GM12874 (cell line): ENCODE results near the gene STAU1.

Experiments
- TF ChIP-seq, protein P1 (sequence below): IDR thresholded peaks from 2 replicates; pipeline ENCODE4 v1.5.1; 2011; ENCODE audit warnings: low read depth, mild to moderate bottlenecking, control low read depth, low read length, moderate library complexity; ENCODE audit not compliant: insufficient read depth

Gene STAU1

DNA sequence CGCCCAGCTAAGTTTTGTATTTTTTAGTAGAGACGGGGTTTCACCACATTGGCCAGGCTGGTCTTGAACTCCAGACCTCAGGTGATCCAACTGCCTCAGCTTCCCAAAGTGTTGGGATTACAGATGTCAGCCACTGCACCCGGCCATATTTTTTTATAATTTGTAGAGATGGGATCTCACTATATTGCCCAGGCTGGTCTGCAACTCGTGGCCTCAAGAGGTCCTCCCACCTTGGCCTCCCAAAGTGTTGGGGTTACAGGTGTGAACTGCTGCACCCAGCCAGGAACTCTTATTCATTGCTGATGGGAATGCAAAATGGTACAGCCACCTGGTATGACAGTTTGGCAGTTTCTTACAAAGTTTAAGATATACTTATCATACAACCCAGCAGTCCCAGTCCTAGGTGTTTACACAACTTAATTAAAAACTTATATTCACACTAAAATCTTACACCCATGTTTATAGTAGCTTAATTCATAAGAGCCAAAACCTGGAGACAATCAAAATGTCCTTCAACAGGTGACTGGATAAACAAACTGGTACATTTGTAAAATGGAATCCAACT is 11.7 kb upstream of the STAU1 start:
- TF ChIP-seq, protein P1, sequence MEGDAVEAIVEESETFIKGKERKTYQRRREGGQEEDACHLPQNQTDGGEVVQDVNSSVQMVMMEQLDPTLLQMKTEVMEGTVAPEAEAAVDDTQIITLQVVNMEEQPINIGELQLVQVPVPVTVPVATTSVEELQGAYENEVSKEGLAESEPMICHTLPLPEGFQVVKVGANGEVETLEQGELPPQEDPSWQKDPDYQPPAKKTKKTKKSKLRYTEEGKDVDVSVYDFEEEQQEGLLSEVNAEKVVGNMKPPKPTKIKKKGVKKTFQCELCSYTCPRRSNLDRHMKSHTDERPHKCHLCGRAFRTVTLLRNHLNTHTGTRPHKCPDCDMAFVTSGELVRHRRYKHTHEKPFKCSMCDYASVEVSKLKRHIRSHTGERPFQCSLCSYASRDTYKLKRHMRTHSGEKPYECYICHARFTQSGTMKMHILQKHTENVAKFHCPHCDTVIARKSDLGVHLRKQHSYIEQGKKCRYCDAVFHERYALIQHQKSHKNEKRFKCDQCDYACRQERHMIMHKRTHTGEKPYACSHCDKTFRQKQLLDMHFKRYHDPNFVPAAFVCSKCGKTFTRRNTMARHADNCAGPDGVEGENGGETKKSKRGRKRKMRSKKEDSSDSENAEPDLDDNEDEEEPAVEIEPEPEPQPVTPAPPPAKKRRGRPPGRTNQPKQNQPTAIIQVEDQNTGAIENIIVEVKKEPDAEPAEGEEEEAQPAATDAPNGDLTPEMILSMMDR, result no peak

DNA sequence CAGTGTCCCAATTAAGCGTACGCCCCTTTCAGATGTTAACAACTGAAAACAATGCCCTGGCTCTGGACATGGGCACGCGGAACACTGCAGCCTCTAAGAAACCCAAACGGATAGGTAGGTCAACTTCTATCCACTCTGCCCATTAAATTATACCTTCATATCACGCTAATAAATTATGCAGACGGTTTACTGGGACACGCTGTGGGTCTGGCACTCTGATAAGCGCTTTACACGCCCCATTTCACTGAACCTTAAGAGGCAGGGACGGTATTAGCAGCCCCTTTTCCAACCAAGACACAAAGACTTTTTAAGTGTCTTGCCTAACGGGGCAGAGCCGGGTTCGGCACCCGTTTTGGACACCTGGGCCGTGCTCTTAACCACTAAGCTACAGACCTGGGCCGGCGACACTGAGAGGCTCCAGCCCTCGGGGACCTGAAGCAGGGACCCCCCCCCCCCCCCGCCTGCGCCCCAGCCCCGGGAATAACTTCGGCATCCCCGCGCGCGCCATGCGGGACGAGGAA is 744 bp downstream of the STAU1 start:
- TF ChIP-seq, protein P1, result no peak

DNA sequence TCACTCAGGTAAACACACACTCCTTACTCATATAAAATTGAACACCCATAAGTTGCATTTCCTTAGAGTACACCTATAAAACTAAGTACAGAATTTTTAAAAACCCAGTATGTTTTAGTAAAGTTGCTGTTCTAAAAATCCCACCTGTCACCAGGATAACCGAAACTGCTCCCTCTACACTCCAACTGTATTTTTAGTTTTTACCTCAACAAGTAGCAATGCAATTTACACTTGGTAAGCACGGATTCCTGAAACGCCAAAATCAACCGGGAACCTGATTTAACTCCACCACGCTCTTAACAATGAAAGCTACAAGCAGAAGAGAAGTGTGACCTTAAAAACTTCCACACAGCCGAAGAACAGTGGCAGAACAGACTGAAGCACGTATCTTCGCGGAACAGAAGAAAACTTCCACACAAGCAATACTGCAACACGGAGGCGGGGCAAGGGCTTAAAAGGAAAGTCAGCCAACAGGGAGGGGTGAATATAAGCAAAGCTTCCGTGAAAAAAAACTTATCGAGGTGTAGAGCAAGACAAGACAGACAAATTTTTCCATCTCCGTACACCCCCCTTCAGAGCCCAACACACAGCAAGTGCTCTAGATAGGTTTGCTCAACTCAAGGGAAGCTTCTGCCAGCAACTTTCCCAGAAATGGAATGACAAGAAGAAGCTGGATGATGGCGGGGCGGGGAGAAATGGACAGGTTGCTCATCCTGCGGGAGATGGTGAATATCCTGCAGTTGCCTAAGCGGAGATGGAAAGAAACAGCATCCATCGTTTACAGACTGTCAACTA is 1.4 kb downstream of the STAU1 start:
- TF ChIP-seq, protein P1, result no peak

DNA sequence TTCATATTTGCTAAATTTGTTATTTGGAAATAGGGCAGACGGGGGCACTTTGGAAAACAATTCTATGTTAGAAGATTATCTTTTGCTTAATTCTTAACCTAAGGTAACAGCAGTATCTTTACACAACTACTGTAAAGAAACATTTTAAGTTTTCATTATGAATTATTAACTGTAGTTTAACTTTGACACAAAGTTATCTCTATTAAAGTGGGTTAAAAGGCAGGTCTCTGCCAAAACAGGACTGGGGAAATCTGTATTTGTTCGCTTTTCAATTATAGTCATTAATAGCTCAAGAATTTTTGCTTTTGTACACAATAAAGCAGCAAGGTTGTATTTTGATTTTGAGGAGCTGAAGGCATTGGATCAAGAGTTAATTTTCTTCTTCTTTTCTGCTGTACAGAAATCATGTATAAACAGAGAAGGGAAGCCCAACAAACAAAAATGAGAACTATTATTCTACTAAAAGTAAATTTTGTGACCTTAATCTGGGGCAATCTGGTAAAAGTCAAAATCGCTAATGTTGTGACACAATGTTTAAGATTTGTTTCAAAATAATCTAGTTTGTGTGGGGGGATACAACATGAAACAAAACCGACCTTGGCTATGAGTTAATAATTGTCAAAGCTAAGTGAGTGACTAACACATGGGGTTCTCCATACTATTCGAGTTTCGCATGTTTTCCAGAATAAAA is 2.9 kb downstream of the STAU1 start:
- TF ChIP-seq, protein P1, result no peak

DNA sequence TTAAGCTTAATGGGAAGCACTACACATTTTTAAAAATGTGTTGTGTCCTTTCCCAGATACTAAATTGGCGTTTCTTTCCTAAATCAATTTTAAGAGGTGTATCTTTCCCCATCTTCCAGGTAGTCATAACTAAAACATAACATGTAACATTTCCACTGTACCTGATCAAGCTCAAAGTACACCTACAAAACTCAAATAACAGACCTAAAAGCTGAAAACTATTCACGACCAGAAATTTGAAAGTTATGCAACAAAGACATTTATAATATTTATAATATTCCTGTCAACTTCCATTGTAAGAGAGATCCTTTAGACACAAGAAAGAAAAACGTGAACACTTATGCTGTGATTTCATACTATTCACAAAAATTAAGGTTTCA is 3.5 kb downstream of the STAU1 start:
- TF ChIP-seq, protein P1, result no peak

DNA sequence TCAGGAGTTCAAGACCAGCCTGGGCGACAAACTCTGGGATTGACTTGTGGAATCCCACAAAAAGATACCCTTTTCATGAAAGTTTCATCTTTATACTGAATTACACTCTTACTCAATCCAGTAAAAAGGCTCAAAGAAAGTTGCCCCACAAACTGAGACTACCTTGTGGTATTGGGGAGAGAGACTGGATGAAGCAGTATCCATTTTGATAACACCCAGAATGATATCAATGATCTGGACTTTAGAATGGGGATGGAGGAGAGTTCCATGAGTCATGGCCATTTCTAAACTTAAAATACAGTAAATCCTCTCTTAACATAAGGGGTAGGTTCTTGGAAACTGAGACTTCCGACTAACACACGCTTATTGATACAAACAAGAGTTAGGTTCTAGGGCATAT is 4.7 kb downstream of the STAU1 start:
- TF ChIP-seq, protein P1, result no peak

DNA sequence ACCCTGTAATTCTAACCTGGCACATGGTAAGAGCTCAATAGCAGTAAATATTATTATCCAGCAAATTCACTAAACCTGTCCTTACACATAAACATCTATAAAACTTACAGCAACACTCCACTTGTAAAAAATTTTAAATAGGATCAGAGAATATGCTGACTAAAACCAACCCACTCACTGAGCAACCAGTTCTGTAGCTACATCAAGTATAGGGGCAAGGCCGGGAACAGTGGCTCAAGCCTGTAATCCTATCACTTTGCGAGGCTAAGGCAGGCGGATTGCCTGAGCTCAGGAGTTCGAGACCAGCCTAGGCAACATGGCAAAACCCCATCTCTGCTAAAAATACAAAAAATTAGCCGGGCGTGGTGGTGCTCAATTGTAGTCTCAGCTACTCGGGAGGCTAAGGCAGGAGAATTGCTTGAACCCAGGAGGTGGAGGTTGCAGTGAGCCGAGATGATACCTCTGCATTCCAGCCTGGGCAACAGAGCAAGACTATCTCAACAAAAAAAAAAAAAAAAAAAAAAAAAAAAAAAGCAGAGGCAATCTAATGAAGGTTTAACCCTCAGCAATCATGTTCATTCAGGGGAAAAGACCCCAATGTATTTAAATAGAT is 6.8 kb downstream of the STAU1 start:
- TF ChIP-seq, protein P1, result no peak
